GM12878 (cell line): ENCODE results near the gene PUS7. TPM values are rescaled to one million over a fixed set of nuclear protein-coding genes. Genes with fewer than 3 reads are reported as not detected.

Experiments
- BACH1 ChIP-seq: fragments of 450-650 bp; IDR thresholded peaks from 2 replicates; pipeline ENCODE4 v1.6.1; 2017; ENCODE audit warnings: mild to moderate bottlenecking, borderline replicate concordance
- CBFB ChIP-seq: IDR thresholded peaks from 2 replicates; pipeline ENCODE4 v1.6.1; 2016; ENCODE audit warnings: antibody characterized with exemption, low read depth
- CREB1 ChIP-seq: IDR thresholded peaks from 2 replicates; pipeline ENCODE4 v1.6.1; 2012; ENCODE audit warnings: low read depth, mild to moderate bottlenecking, inconsistent platforms
- E2F4 ChIP-seq: IDR thresholded peaks from 2 replicates; pipeline ENCODE4 v1.6.1; 2012; ENCODE audit warnings: low read depth, low read length, improper control_type of control experiment
- ETV6 ChIP-seq, 2 experiments: fragments of 450-650 bp in 1 of 2; IDR thresholded peaks in 1 of 2; conservative IDR thresholded peaks in 1 of 2; 2 replicates each; pipeline ENCODE4 v1.6.1; 2014; ENCODE audit warnings: antibody characterized with exemption in 1 of 2, borderline replicate concordance in 1 of 2, low read depth in 1 of 2, mild to moderate bottlenecking in 1 of 2, moderate library complexity in 1 of 2
- GABPA ChIP-seq: IDR thresholded peaks from 2 replicates; pipeline ENCODE4 v1.6.1; 2014; ENCODE audit warnings: antibody characterized with exemption, low read depth, mild to moderate bottlenecking, inconsistent platforms
- IKZF2 ChIP-seq, 2 experiments: fragments of 450-650 bp; IDR thresholded peaks; 2 replicates each; pipeline ENCODE4 v1.6.1; 2017; ENCODE audit warnings: mild to moderate bottlenecking in 2 of 2, moderate library complexity in 2 of 2
- LARP7 ChIP-seq: fragments of 450-650 bp; IDR thresholded peaks from 2 replicates; pipeline ENCODE4 v1.6.1; 2017; ENCODE audit warnings: mild to moderate bottlenecking
- MTA3 ChIP-seq: IDR thresholded peaks from 2 replicates; pipeline ENCODE4 v1.6.1; 2012; ENCODE audit warnings: low read length, inconsistent platforms, borderline replicate concordance
- NBN ChIP-seq: fragments of 450-650 bp; IDR thresholded peaks from 2 replicates; pipeline ENCODE4 v1.6.1; 2016
- NFYB ChIP-seq: IDR thresholded peaks from 2 replicates; pipeline ENCODE4 v1.6.1; 2011; ENCODE audit warnings: low read depth, mild to moderate bottlenecking, low read length, improper control_type of control experiment, moderate library complexity; ENCODE audit not compliant: insufficient read depth
- NRF1 ChIP-seq: conservative IDR thresholded peaks from 2 replicates; pipeline ENCODE4 v1.6.1; 2011; ENCODE audit warnings: mild to moderate bottlenecking, low read depth, low read length, improper control_type of control experiment
- POU2F2 ChIP-seq: IDR thresholded peaks from 3 replicates; pipeline ENCODE4 v1.6.1; 2011; ENCODE audit warnings: low read depth, mild to moderate bottlenecking, low read length, borderline replicate concordance
- RAD21 ChIP-seq: IDR thresholded peaks from 2 replicates; pipeline ENCODE4 v1.6.1; 2011; ENCODE audit warnings: mild to moderate bottlenecking, low read depth, low read length, moderate library complexity; ENCODE audit not compliant: insufficient read depth
- RAD51 ChIP-seq: fragments of 450-650 bp; IDR thresholded peaks from 2 replicates; pipeline ENCODE4 v1.6.1; 2016; ENCODE audit warnings: moderate library complexity, mild to moderate bottlenecking, inconsistent platforms
- RB1 ChIP-seq: fragments of 450-650 bp; formaldehyde crosslinking; IDR thresholded peaks from 2 replicates; pipeline ENCODE4 v1.6.1; 2017; ENCODE audit warnings: mild to moderate bottlenecking, borderline replicate concordance
- RCOR1 ChIP-seq: conservative IDR thresholded peaks from 2 replicates; pipeline ENCODE4 v1.6.1; 2012; ENCODE audit warnings: low read depth, low read length, improper control_type of control experiment
- RUNX3 ChIP-seq: IDR thresholded peaks from 2 replicates; pipeline ENCODE4 v1.6.1; 2012; ENCODE audit warnings: low read length, inconsistent platforms
- SIN3A ChIP-seq: IDR thresholded peaks from 2 replicates; pipeline ENCODE4 v1.6.1; 2012; ENCODE audit warnings: low read depth, low read length, improper control_type of control experiment
- SMAD1 ChIP-seq: fragments of 450-650 bp; IDR thresholded peaks from 2 replicates; pipeline ENCODE4 v1.6.1; 2018; ENCODE audit warnings: mild to moderate bottlenecking, low read depth; ENCODE audit not compliant: partially characterized antibody
- SMARCA5 ChIP-seq: fragments of 450-650 bp; IDR thresholded peaks from 2 replicates; pipeline ENCODE4 v1.6.1; 2017; ENCODE audit warnings: mild to moderate bottlenecking
- TCF12 ChIP-seq: IDR thresholded peaks from 2 replicates; pipeline ENCODE4 v1.6.1; 2011; ENCODE audit warnings: low read depth, mild to moderate bottlenecking, low read length
- polyA plus RNA-seq, 11 experiments: library from polyadenylated mRNA; depleted of rRNA in 4 of 11; unstranded in 6 of 11; stranded (reverse) in 5 of 11; fragments of >200 nt; fragmentation: Nextera tagmentation in 4 of 11; fragmentation: Illumina TruSeq in 1 of 11; extraction: Ambion mirVana in 4 of 11; extraction: Trizol in 1 of 11; gene quantifications; 1 replicate in 1 of 11; 2 replicates in 10 of 11; pipeline versions ENCODE4 v1.2.1 to v1.2.3, GENCODE V29; 2011 to 2016; ENCODE audit warnings: inconsistent platforms in 2 of 11, missing spikeins in 2 of 11, low read depth in 1 of 11
- total RNA-seq, 4 experiments: library from RNA; depleted of rRNA in 3 of 4; stranded (reverse); fragments of >200 nt in 3 of 4; fragmentation: Illumina TruSeq in 1 of 4; extraction: Trizol in 1 of 4; gene quantifications; 2 replicates each; pipeline versions ENCODE4 v1.2.1 to v1.2.3, GENCODE V29; 2013 to 2021
- TF ChIP-seq, protein P1 (sequence below): fragments of 450-650 bp; formaldehyde crosslinking; IDR thresholded peaks from 2 replicates; pipeline ENCODE4 v1.4.0; 2022; ENCODE audit warnings: mild to moderate bottlenecking, moderate library complexity
- TF ChIP-seq, protein P2 (sequence below): fragments of 450-650 bp; IDR thresholded peaks from 2 replicates; pipeline ENCODE4 v1.6.1; 2018; ENCODE audit warnings: borderline replicate concordance, mild to moderate bottlenecking; ENCODE audit not compliant: partially characterized antibody

PUS7 gene
- total and polyA plus RNA-seq, 10 of the 15 experiments (the other 5 are each of a cell fraction or from before 2014, with no cell fraction given) = 5.6 to 28.5 (median 22.4) TPM

DNA sequence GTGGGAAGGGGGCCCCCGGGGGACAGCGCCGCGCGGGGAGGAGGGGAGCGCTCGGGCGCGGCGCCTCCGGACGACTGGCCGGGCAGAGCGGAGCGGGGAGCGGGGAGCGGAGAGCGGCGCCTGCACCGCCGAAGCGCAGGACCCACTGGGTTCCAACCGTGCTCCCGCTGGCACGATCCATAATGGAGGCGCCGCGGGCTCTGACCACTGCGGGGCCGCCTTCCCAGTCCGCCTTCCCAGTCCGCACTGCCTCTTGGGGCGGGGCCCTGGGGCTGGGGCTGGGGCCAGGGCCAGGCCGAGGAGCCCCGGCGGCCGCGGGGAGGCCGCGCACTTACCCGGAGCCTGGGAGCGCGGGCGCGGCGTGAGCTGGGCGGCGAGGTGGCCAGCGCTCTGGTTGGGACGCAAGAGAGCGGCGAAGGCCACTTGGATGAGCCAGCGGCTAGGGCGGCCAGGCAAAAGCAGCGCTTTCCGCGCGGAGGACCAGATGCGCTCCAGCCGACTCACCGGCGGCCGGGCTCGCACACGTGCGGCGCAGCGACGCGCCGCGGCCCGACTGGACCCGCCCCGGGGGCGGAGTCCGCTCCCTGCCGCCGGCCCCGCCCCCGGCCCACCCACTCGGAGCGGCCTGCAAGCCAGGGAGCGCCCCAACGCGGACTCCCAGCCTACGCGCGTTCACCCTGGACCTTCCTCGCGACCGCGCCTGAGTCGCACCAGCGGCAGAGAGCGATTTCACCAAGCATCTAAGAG, at the start of gene PUS7 (continued):
- no peak for TF ChIP-seq ETV6 (conservative IDR thresholded peaks at IDR 0.05 in 1 of 2, IDR thresholded peaks at IDR 0.05 in 1 of 2; ENCODE audit: borderline replicate concordance in 1 of 2, low read depth in 1 of 2)
- no peak for TF ChIP-seq RAD51
- TF ChIP-seq NBN = 0 out of 2 replicates have a peak, but pooled peaks have one; percentile 16
- TF ChIP-seq RUNX3 = no peak
- no peak for TF ChIP-seq RCOR1
- no peak for TF ChIP-seq MTA3
- TF ChIP-seq NRF1 = no peak
- 0 out of 2 replicates have a peak, but pooled peaks have one; percentile 9 for TF ChIP-seq LARP7
- TF ChIP-seq, protein P1, sequence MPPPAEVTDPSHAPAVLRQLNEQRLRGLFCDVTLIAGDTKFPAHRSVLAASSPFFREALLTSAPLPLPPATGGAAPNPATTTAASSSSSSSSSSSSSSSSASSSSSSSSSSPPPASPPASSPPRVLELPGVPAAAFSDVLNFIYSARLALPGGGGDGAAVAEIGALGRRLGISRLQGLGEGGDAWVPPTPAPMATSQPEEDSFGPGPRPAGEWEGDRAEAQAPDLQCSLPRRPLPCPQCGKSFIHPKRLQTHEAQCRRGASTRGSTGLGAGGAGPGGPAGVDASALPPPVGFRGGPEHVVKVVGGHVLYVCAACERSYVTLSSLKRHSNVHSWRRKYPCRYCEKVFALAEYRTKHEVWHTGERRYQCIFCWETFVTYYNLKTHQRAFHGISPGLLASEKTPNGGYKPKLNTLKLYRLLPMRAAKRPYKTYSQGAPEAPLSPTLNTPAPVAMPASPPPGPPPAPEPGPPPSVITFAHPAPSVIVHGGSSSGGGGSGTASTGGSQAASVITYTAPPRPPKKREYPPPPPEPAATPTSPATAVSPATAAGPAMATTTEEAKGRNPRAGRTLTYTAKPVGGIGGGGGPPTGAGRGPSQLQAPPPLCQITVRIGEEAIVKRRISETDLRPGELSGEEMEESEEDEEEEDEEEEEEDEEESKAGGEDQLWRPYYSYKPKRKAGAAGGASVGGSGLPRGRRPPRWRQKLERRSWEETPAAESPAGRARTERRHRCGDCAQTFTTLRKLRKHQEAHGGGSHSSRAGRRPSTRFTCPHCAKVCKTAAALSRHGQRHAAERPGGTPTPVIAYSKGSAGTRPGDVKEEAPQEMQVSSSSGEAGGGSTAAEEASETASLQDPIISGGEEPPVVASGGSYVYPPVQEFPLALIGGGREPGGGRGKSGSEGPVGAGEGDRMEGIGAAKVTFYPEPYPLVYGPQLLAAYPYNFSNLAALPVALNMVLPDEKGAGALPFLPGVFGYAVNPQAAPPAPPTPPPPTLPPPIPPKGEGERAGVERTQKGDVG (CRISPR knock-in tag) = no peak
- TF ChIP-seq SIN3A = peak; percentile 72; the same call in 1 of the 2 replicates
- peak; percentile 41 for TF ChIP-seq SMARCA5
- TF ChIP-seq RB1 = no peak
- no peak for TF ChIP-seq POU2F2
- TF ChIP-seq GABPA = no peak
- TF ChIP-seq BACH1 = peak; percentile 55; the same call in 1 of the 2 replicates
- TF ChIP-seq RAD21 = no peak
- no peak for TF ChIP-seq CREB1
- TF ChIP-seq, protein P2, sequence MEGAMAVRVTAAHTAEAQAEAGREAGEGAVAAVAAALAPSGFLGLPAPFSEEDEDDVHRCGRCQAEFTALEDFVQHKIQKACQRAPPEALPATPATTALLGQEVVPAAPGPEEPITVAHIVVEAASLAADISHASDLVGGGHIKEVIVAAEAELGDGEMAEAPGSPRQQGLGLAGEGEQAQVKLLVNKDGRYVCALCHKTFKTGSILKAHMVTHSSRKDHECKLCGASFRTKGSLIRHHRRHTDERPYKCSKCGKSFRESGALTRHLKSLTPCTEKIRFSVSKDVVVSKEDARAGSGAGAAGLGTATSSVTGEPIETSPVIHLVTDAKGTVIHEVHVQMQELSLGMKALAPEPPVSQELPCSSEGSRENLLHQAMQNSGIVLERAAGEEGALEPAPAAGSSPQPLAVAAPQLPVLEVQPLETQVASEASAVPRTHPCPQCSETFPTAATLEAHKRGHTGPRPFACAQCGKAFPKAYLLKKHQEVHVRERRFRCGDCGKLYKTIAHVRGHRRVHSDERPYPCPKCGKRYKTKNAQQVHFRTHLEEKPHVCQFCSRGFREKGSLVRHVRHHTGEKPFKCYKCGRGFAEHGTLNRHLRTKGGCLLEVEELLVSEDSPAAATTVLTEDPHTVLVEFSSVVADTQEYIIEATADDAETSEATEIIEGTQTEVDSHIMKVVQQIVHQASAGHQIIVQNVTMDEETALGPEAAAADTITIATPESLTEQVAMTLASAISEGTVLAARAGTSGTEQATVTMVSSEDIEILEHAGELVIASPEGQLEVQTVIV = no peak
- TF ChIP-seq SMAD1 = no peak
- no peak for TF ChIP-seq CBFB
- TF ChIP-seq NFYB = no peak
- no peak for TF ChIP-seq IKZF2 (IDR thresholded peaks at IDR 0.05)
- TF ChIP-seq TCF12 = peak; percentile 49; the same call in 1 of the 2 replicates
- TF ChIP-seq E2F4 = no peak
